Measurements from ENCODE around the gene BMP5. TPM values are rescaled to one million over a fixed set of nuclear protein-coding genes. Genes with fewer than 3 reads are reported as not detected.

Gene BMP5
- total and polyA plus RNA-seq, 2 of the 13 experiments (the other 11 are each of a cell fraction or from before 2014, with no cell fraction given) = not detected

GRCh38 chr6:55874316-55874715 lies 1.1 kb downstream of the BMP5 start (continued):
- TF ChIP-seq PRDM4 (CRISPR knock-in tag; IDR thresholded peaks at IDR 0.05; ENCODE audit: borderline replicate concordance) (no peak), PPARG (CRISPR knock-in tag; conservative IDR thresholded peaks at IDR 0.05) (no peak)

GRCh38 chr6:55872866-55873265 lies 2.5 kb downstream of the BMP5 start:
- no peak for FAIRE-seq
- Histone ChIP-seq H3K4me2 (ENCODE audit: low read depth, low read length) (no peak overlapping the region), H3K36me3 (replicated peaks in 1 of 2; ENCODE audit: control insufficient read depth in 1 of 2, insufficient read depth in 2 of 2, low read length in 2 of 2) (no peaks in the 10 kb centered on the region), H3K9ac (ENCODE audit: insufficient read depth, low read depth, low read length) (no peak overlapping the region), H3K4me1 (ENCODE audit: insufficient read depth, low read length) (no peaks in the 10 kb centered on the region), H2AFZ (ENCODE audit: low read length) (no peak overlapping the region), H4K20me1 (ENCODE audit: insufficient read depth, low read length) (no peaks in the 10 kb centered on the region), H3K27me3 (ENCODE audit: control insufficient read depth in 1 of 2, insufficient read depth in 2 of 2, low read length in 2 of 2) (no peaks in the 10 kb centered on the region), H3K4me3 (replicated peaks in 1 of 3; ENCODE audit: insufficient read depth in 1 of 3, low read depth in 2 of 3, low read length in 3 of 3) (no peak overlapping the region), H3K79me2 (ENCODE audit: insufficient read depth, low read length) (no peaks in the 10 kb centered on the region), H3K27ac (ENCODE audit: extremely low read length, insufficient read depth, low read length) (no peak overlapping the region), H3K9me3 (ENCODE audit: low read length) (no peaks in the 10 kb centered on the region)
- DNase-seq (ENCODE audit: low spot score) = no peak
- CTCF ChIA-PET (ENCODE audit: low intra/inter-chr PET ratio, low total read pairs) = no interaction called here
- WGBS (ENCODE audit: low lambda C conversion rate) = 0% methylated on average over 3 of the region's 3 CpGs
- no peak for ATAC-seq
- intact Hi-C loops (cut with micrococcal nuclease; ENCODE audit: unreplicated experiment) (no loop called here), in situ Hi-C loops (cut with HindIII; ENCODE audit: extremely low pct_ligation_motif_present, low pct_unique_long_range_greater_than_20kb) (no loop called here)
- POLR2A ChIA-PET = no interaction called here
- no TSS peak for BruUV-seq (replicated peaks)
- TF ChIP-seq ZGPAT (CRISPR knock-in tag; IDR thresholded peaks at IDR 0.05) (no peak), KLF11 (CRISPR knock-in tag; IDR thresholded peaks at IDR 0.05) (no peak), ZFP36 (IDR thresholded peaks at IDR 0.05; ENCODE audit: borderline replicate concordance, low read depth, low read length, partially characterized antibody) (no peak), PLSCR1 (CRISPR knock-in tag; IDR thresholded peaks at IDR 0.05; ENCODE audit: borderline replicate concordance) (no peak), SRF (IDR thresholded peaks at IDR 0.05; ENCODE audit: low read depth, low read length) (no peak), ZNF782 (CRISPR knock-in tag; IDR thresholded peaks at IDR 0.05; ENCODE audit: borderline replicate concordance) (no peak), ZNF256 (CRISPR knock-in tag; conservative IDR thresholded peaks at IDR 0.05) (no peak), AKNA (CRISPR knock-in tag; IDR thresholded peaks at IDR 0.05; ENCODE audit: borderline replicate concordance) (no peak), ARNT (IDR thresholded peaks at IDR 0.05) (no peak), PHB2 (IDR thresholded peaks at IDR 0.05; ENCODE audit: partially characterized antibody) (no peak), ZNF564 (CRISPR knock-in tag; IDR thresholded peaks at IDR 0.05) (no peak)
